IPS-11a (cell line): Measurements from ENCODE around the gene OCIAD2.
"Not testable (repeated sequence)": the region's sequence is repeated elsewhere in the genome, so short reads cannot be mapped to it uniquely, and the experiment has no call there.

ENCODE experiments used
- H3K4me3 ChIP-seq: one replicate; pipeline ENCODE4 v1.5.1; 2013; ENCODE audit warnings: low read depth, low read length, control low read depth

Gene OCIAD2

DNA sequence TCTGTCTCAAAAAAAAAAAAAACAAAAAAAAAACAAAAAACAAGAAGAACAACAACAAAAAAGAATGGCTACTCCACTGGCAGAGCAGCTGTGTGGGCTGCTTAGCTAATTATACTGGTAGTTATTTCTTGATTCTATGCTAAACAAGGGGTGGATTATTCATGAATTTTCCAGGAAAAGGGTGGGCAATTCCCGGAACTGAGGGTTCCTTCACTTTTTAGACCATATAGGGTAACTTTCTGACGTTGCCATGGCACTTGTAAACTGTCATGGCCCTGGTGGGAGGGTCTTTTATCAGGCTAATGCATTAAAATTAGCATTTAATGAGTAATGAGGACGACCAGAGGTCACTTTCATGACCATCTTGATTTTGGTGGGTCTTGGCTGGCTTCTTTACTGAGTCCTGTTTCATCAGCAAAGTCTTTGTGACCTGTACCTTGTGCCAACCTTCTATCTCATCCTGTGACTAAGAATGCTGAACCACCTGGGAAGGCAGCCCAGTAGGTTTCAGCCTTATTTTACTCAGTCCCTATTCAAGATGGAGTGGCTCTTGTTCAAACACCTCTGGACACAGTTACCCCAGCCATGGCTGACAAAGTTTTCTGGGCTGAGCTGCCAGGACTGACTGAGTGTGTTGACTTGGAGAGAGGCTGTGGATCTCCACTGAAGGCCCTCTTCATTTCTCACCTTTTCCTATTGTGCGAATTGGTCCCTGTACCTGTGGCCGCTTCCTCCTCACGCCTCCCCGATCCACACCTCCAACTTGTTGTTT lies 1.3 kb upstream of the OCIAD2 start:
- no peak overlapping the region for H3K4me3 ChIP-seq

- peak overlapping the region; percentile 56 for H3K4me3 ChIP-seq
Measured at GRCh38 chr4:48905363-48906015, 1.1 kb downstream of the OCIAD2 start.

GRCh38 chr4:48904541-48905142 lies 1.9 kb downstream of the OCIAD2 start:
- no peak overlapping the region for H3K4me3 ChIP-seq

DNA sequence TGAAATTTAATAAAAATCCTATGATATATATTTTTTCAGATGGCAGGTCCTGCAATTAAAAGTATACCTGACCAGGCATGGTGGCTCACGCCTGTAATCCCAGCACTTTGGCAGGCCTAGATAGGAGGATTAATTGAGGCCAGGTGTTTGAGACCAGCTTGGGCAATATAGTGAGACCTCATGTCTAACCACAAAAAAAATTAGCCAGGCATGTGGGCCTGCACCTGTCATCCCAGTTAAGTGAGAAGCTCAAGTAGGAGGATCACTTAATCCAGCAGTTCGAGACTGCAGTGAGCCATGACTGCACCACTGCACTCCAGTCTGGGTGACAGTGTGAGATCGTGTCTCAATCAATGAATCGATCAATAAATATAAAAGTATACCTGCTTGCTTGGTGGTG lies 2.5 kb downstream of the OCIAD2 start:
- no peak overlapping the region for H3K4me3 ChIP-seq

DNA sequence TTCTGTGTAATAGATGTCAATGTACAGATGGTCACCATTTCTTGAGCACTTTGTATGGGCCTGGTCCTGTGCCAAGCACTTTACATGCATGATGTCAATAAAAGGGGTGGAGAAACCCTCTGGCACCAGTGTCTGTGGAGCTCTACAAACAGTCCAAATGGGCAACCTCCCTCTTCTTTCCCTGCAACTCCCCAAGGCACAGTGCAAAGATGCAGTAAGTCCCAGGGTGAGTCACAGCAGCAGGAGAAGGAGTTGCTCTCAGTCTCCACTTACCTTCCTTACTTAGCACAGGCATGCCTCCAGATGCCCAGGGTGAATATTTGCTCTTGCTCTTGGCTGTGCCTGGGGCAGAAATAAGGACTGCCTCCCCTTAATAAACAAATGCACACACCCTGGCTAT lies 4.3 kb downstream of the OCIAD2 start:
- no peak overlapping the region for H3K4me3 ChIP-seq

DNA sequence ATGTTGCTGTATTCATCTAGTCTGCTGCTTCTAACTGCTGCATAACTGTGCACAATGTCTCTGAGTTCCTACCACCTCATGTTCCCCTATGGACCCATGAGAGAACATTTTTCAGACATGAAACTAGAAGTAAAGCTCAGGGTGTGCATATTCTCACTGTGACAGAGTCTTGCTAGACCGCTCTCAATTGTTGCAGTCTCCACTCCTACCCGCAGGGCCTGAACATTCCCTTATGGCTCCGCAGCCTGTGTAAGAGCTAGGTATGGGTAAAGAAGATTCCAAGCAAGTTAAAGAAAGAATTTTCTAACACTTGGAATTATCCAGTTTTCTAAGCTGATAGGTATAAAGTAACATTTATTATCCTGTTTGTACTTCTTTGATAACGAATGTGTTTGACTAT lies 5.4 kb downstream of the OCIAD2 start:
- H3K4me3 ChIP-seq: no peak overlapping the region

- H3K4me3 ChIP-seq: no peak overlapping the region
Measured at GRCh38 chr4:48899950-48900349, 6.6 kb downstream of the OCIAD2 start.

DNA sequence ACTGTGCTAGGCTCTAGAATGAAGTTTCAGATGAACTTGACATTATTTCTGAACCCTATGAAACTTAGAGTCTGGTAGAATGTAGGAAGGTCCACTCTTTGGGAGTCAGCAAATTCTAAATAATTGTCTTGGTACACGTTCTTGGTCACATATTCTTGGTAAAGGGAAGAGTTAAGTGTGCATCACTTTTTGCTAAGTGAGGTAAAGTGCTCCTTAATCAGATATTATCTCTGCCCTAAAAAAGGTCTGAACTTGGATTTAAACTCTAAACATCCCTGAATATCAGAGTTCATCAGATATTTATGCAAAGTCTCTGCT lies 7.2 kb downstream of the OCIAD2 start:
- no peak overlapping the region for H3K4me3 ChIP-seq

GRCh38 chr4:48898733-48899431 lies 7.7 kb downstream of the OCIAD2 start:
- no peak overlapping the region for H3K4me3 ChIP-seq

DNA sequence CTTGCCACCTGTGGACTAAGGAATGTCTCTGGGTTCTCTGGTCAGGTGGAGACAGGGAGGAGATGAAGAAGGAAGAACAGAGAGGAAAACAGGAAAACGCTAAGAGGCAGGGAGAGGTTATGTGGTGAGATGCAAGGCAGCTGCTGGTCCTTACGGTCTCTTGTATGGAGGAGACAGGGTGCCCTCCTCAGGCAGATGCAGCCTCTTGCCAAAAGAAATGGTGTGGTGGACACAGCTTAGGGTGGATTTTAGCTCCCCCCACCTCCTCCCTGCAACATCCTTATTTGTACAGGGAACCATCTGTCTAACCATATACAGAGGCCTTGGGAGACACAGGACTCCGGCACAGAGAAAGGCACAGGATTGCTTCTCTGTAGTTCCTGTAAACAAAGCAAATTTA lies 9.7 kb downstream of the OCIAD2 start:
- H3K4me3 ChIP-seq: no peak overlapping the region

DNA sequence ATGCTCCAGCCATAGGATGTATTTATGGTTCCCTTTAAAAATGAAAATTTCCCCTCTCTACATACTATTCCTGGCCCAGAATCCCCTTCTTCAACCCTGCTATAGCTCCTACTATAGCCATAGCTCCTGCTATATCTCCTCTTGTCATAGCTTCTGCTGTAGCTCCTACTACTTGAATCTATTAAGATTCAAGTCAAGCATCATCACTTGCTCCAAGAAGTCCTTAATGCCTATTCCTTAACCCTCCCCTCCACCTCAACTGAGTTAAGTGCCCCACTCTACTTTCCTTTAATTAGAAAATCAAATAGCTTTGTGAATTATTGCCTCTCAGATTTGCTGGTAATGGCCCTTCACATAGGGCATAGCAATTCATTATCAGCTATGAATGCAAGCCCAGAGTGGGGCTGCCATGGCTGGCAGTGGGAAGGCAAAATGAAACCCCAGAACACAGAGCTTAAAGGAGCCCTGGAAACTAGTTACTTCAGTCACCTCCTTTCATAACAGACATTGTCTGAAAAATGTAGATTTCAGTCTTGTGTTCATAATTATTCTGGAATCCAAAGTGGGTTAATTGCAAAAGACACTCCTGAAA lies 15.4 kb downstream of the OCIAD2 start:
- H3K4me3 ChIP-seq: no peak overlapping the region

DNA sequence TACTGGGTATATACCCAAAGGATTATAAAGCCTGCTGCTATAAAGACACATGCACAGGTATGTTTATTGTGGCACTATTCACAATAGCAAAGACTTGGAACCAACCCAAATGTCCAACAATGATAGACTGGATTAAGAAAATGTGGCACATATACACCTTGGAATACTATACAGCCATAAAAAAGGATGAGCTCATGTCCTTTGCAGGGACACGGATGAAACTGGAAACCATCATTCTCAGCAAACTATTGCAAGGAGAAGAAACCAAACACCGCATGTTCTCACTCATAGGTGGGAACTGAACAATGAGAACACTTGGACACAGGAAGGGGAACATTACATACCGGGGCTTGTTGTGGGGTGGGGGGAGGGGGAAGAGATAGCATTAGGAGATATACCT lies 16.8 kb downstream of the OCIAD2 start:
- H3K4me3 ChIP-seq: not testable (repeated sequence)

DNA sequence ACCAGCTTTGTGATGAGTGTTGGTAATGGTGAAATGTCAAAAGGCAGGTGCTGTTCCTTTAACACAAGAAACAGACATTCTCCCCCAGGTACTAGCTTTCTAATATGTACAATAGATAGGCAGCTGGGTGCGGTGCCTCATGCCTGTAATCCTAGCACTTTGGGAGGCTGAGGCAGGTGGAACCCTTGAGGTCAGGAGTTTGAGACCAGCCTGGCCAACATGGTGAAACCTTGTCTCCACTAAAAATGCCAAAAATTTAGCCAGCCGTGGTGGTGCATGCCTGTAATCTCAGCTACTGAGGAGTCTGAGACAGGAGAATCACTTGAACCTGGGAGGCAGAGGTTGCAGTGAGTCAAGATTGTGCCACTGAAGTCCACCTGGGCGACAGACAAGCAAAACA lies 24.9 kb downstream of the OCIAD2 start:
- not testable (repeated sequence) for H3K4me3 ChIP-seq

DNA sequence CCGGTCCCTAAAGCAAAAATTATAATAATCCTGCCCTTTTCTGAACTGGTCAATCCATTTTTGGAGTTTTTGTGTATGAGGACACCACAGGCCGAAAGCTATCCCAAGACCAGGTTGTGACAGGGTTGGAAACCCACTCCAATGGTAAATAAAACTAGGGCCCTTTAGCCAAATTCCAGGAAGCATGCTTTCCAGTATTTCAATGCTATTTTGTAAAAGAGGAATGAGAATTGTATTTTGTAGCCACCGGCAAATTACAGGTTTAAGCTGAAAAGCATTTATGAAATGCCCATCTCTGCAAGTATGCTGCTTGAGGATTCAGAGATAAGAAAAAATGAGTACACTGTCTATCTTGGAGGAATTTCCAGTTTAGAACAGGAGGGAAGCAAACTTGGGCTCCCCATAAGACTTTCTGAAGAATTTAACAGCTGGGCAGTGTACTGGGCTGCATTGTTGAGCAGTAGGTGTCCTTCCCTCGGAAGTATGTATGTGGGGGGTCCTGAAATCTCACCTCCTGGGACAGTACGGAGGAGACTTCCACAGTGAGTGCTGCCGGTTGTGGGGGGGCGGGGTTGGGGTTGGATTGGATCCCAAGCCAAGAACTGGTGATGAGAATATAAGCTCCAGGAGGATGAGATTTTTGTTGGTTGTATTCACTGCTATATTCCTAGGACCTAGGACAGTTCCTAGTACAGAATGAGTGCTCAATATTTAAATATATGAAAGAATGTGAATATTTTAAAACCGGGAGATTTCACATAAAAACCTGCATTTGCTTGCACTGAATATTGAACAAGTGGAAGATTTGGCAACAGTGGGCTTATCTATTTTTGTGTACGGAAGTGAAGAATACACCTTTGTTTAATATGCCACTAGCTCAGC lies 26.8 kb downstream of the OCIAD2 start:
- no peak overlapping the region for H3K4me3 ChIP-seq

- no peak overlapping the region for H3K4me3 ChIP-seq
Measured at GRCh38 chr4:48877827-48878535, 28.6 kb downstream of the OCIAD2 start.

- not testable (repeated sequence) for H3K4me3 ChIP-seq
Measured at GRCh38 chr4:48864696-48865095, 41.9 kb downstream of the OCIAD2 start.

GRCh38 chr4:48863728-48864127 lies 42.8 kb downstream of the OCIAD2 start:
- H3K4me3 ChIP-seq: no peak overlapping the region

GRCh38 chr4:48862661-48863060 lies 43.9 kb downstream of the OCIAD2 start:
- H3K4me3 ChIP-seq: no peak overlapping the region

GRCh38 chr4:48862038-48862437 lies 44.5 kb downstream of the OCIAD2 start:
- H3K4me3 ChIP-seq: no peak overlapping the region

DNA sequence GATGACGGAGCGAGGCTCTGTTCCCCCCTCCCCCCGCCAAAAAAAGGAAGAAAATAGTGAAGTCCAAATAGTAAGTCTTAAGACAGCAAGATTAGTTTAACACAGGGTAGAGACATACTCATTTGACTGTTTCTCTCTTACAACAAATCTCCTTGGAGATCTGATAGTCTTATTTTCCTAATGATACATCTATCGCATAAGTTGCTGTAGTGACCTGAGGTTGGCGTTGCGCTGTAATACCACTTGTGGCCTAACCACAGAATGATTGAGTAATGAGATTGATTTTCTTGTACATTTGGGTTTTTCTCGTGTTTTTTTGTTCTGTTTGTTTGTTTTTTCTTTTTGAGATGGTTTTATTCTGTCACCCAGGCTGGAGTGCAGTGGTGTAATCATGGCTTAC lies 48.4 kb downstream of the OCIAD2 start:
- no peak overlapping the region for H3K4me3 ChIP-seq
